ENCODE measurements around the gene CBFA2T3. TPM values are rescaled to one million over a fixed set of nuclear protein-coding genes. Genes with fewer than 3 reads are reported as not detected.

Gene CBFA2T3
- total RNA-seq, 2 donors from 2014 or later, result 3.2 to 4.4 TPM

GRCh38 chr16:88853325-88853941, 123.6 kb downstream of the CBFA2T3 start:
- H3K4me3 Mint-ChIP-seq, result no peak overlapping the region
- H3K4me1 Mint-ChIP-seq, result peaks cover 20% of the 10 kb centered on the region
- no peaks in the 10 kb centered on the region for H3K27me3 Mint-ChIP-seq
- DNase-seq (no peak), ATAC-seq (no peak)
- no peaks in the 10 kb centered on the region for H3K9me3 ChIP-seq (ENCODE audit: control insufficient read depth, low read length, poor library complexity, severe bottlenecking)
- H3K36me3 Mint-ChIP-seq (ENCODE audit: low read depth), result peaks cover 5% of the 10 kb centered on the region
- H3K27ac Mint-ChIP-seq, result peak overlapping the region; percentile 21

DNA sequence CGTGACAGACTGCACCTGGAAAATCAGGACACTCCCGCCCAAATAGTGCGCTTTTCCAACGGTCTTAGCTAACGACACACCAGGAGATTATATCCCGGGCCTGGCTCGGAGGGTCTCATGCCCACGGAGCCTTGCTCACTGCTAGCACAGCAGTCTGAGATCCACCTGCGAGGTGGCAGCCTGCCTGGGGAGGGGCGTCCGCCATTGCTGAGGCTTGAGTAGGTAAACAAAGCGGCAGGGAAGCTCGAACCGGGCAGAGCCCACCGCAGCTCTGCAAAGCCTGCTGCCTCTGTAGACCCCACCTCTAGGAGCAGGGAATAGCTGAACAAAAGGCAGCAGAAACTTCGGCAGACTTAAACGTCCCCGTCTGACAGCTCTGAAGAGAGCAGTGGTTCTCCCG, 125.4 kb downstream of the CBFA2T3 start:
- Mint-ChIP-seq H3K4me3 (no peak overlapping the region), H3K36me3 (ENCODE audit: low read depth) (no peaks in the 10 kb centered on the region), H3K27ac (peak overlapping the region; percentile 41), H3K4me1 (peaks cover 10% of the 10 kb centered on the region), H3K27me3 (no peaks in the 10 kb centered on the region)
- no peaks in the 10 kb centered on the region for H3K9me3 ChIP-seq (ENCODE audit: control insufficient read depth, low read length, poor library complexity, severe bottlenecking)
- ATAC-seq, result no peak
- DNase-seq, result no peak

GRCh38 chr16:88850531-88851199, 126.3 kb downstream of the CBFA2T3 start:
- H3K4me3 Mint-ChIP-seq, result no peak overlapping the region
- no peak overlapping the region for H3K27ac Mint-ChIP-seq
- H3K36me3 Mint-ChIP-seq (ENCODE audit: low read depth), result no peaks in the 10 kb centered on the region
- H3K4me1 Mint-ChIP-seq, result peaks cover 10% of the 10 kb centered on the region
- DNase-seq, result no peak
- no peak for ATAC-seq
- no peaks in the 10 kb centered on the region for H3K27me3 Mint-ChIP-seq
- H3K9me3 ChIP-seq (ENCODE audit: control insufficient read depth, low read length, poor library complexity, severe bottlenecking), result no peaks in the 10 kb centered on the region

DNA sequence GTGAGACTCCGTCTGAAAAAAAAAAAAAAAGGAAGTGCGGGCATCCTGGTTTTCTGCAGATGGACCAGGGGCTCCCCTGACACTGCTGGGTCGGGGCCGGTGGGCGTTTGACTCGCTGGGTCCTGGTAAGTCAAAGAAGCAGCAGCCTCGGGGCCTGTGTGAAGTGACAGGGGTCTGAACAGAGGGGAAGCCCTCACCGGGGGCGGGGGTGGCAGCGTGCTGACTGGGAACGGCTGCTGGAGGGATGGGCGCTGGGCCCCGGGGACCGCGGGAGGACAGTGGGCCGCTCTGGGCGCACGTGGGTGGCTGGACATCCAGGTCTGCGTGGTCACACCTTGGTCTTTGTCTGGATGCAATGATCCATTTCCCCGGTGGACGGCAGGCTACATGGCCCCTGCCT, 128.4 kb downstream of the CBFA2T3 start:
- H3K27ac Mint-ChIP-seq, result no peak overlapping the region
- no peak for ATAC-seq
- H3K9me3 ChIP-seq (ENCODE audit: control insufficient read depth, low read length, poor library complexity, severe bottlenecking), result no peaks in the 10 kb centered on the region
- H3K27me3 Mint-ChIP-seq, result no peaks in the 10 kb centered on the region
- no peak for DNase-seq
- H3K4me3 Mint-ChIP-seq, result no peak overlapping the region
- no peaks in the 10 kb centered on the region for H3K36me3 Mint-ChIP-seq (ENCODE audit: low read depth)
- H3K4me1 Mint-ChIP-seq, result peaks cover 4% of the 10 kb centered on the region

DNA sequence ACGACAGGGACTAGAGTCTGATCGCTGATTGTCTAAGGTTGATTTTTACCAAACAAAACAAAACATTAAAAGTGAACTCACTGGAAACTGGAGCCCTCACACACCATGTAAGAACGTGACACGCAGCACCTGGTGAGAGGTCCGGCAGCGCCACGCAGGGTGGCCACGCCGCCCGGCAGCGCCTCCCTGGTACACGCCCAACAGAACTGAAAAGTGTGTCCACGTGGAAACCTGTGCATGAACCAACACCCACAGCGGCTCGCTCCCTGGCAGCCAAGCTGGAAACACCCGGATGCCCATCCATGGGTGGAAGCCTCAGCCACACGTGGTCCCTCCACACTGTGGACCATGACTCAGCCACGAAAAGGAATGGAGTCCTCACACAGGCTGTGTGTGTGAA, 129.4 kb downstream of the CBFA2T3 start:
- DNase-seq, result no peak
- ATAC-seq, result no peak
- H3K4me1 Mint-ChIP-seq, result peaks cover 4% of the 10 kb centered on the region
- no peak overlapping the region for H3K4me3 Mint-ChIP-seq
- no peak overlapping the region for H3K27ac Mint-ChIP-seq
- H3K9me3 ChIP-seq (ENCODE audit: control insufficient read depth, low read length, poor library complexity, severe bottlenecking), result no peaks in the 10 kb centered on the region
- no peaks in the 10 kb centered on the region for H3K36me3 Mint-ChIP-seq (ENCODE audit: low read depth)
- no peaks in the 10 kb centered on the region for H3K27me3 Mint-ChIP-seq

DNA sequence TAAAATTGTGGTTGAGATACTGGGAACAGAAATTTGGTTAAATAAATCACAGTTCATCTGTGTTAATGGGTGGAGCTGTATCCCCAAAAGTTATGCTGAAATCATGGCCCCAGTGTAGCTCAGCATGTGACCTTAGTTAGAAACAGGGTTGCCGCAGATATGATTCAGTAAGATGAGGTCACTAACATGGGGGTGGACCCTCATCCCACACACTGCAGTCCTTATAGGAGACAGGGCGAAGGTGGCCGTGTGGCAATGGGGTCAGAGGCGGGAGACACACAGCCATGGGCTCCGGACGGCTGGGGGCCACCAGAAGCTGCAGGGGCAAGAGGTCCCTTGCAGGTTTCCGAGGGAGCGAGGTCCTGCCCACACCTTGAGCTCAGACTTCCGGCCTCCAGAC, 130.9 kb downstream of the CBFA2T3 start:
- H3K36me3 Mint-ChIP-seq (ENCODE audit: low read depth), result no peaks in the 10 kb centered on the region

GRCh38 chr16:88844419-88845036, 132.5 kb downstream of the CBFA2T3 start:
- no peaks in the 10 kb centered on the region for H3K9me3 ChIP-seq (ENCODE audit: control insufficient read depth, low read length, poor library complexity, severe bottlenecking)
- Mint-ChIP-seq H3K4me3 (no peak overlapping the region), H3K27me3 (no peaks in the 10 kb centered on the region), H3K27ac (no peak overlapping the region), H3K36me3 (ENCODE audit: low read depth) (no peaks in the 10 kb centered on the region), H3K4me1 (peaks cover 2% of the 10 kb centered on the region)
- ATAC-seq, result no peak
- DNase-seq, result no peak

More for the DNA sequence above, 130.9 kb downstream of the CBFA2T3 start:
- H3K27ac Mint-ChIP-seq, result no peak overlapping the region
- peaks cover 2% of the 10 kb centered on the region for H3K4me1 Mint-ChIP-seq
- no peaks in the 10 kb centered on the region for H3K27me3 Mint-ChIP-seq
- no peaks in the 10 kb centered on the region for H3K9me3 ChIP-seq (ENCODE audit: control insufficient read depth, low read length, poor library complexity, severe bottlenecking)
- H3K4me3 Mint-ChIP-seq, result no peak overlapping the region
- DNase-seq (no peak), ATAC-seq (no peak)

GRCh38 chr16:88843256-88843655, 133.8 kb downstream of the CBFA2T3 start:
- H3K9me3 ChIP-seq (ENCODE audit: control insufficient read depth, low read length, poor library complexity, severe bottlenecking), result no peaks in the 10 kb centered on the region
- ATAC-seq (no peak), DNase-seq (no peak)
- H3K27ac Mint-ChIP-seq, result no peak overlapping the region
- no peaks in the 10 kb centered on the region for H3K36me3 Mint-ChIP-seq (ENCODE audit: low read depth)
- peaks cover 2% of the 10 kb centered on the region for H3K4me1 Mint-ChIP-seq
- H3K27me3 Mint-ChIP-seq, result no peaks in the 10 kb centered on the region
- H3K4me3 Mint-ChIP-seq, result no peak overlapping the region

- no peak for DNase-seq
- H3K4me3 Mint-ChIP-seq, result no peak overlapping the region
- H3K27me3 Mint-ChIP-seq, result no peaks in the 10 kb centered on the region
- H3K36me3 Mint-ChIP-seq (ENCODE audit: low read depth), result no peaks in the 10 kb centered on the region
- peaks cover 2% of the 10 kb centered on the region for H3K4me1 Mint-ChIP-seq
- no peaks in the 10 kb centered on the region for H3K9me3 ChIP-seq (ENCODE audit: control insufficient read depth, low read length, poor library complexity, severe bottlenecking)
- no peak for ATAC-seq
- H3K27ac Mint-ChIP-seq, result no peak overlapping the region
These were observed 134.2 kb downstream of the CBFA2T3 start for GRCh38 chr16:88842806-88843205.

GRCh38 chr16:88842308-88842756, 134.7 kb downstream of the CBFA2T3 start:
- H3K9me3 ChIP-seq (ENCODE audit: control insufficient read depth, low read length, poor library complexity, severe bottlenecking), result no peaks in the 10 kb centered on the region
- H3K36me3 Mint-ChIP-seq (ENCODE audit: low read depth), result no peaks in the 10 kb centered on the region
- no peak overlapping the region for H3K27ac Mint-ChIP-seq
- DNase-seq (no peak), ATAC-seq (no peak)
- H3K4me3 Mint-ChIP-seq, result no peak overlapping the region
- H3K4me1 Mint-ChIP-seq, result peaks cover 2% of the 10 kb centered on the region
- H3K27me3 Mint-ChIP-seq, result no peaks in the 10 kb centered on the region

GRCh38 chr16:88841521-88842307, 135.3 kb downstream of the CBFA2T3 start:
- Mint-ChIP-seq H3K4me3 (no peak overlapping the region), H3K4me1 (peaks cover 2% of the 10 kb centered on the region), H3K27ac (no peak overlapping the region), H3K27me3 (no peaks in the 10 kb centered on the region), H3K36me3 (ENCODE audit: low read depth) (no peaks in the 10 kb centered on the region)
- H3K9me3 ChIP-seq (ENCODE audit: control insufficient read depth, low read length, poor library complexity, severe bottlenecking), result no peaks in the 10 kb centered on the region
- ATAC-seq (no peak), DNase-seq (no peak)

DNA sequence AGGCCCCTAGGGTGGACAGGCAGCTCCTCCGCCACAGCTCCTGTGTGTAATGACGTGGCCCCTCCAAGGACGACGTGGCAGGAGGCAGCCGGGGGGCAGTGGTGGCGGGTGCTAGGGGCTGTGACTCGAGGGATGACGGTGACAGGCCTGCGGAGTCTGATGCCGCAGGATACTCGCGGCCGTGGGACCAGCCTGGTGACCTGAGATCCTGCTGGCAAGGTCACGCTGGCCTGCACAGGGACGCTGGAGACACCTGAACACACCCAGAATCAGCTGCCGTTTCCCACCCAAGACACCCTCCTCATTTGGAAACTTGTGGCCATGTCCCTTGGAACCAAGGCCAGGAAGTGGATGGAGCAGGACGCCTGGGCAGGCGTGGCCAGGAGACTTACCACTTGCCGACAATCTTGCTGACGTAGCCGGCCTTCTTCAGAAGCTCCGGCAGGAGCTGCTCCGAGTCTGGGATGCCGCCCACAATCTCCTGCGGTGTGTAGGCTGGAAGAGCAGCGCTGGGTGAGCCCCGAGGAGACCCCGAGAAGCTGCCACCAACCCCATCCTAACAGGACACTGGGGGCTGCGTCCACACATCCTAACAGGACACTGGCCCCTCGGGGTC, 136.3 kb downstream of the CBFA2T3 start:
- DNase-seq (no peak), ATAC-seq (no peak)
- H3K4me1 Mint-ChIP-seq, result peaks cover 2% of the 10 kb centered on the region
- no peaks in the 10 kb centered on the region for H3K36me3 Mint-ChIP-seq (ENCODE audit: low read depth)
- no peak overlapping the region for H3K4me3 Mint-ChIP-seq
- H3K27me3 Mint-ChIP-seq, result no peaks in the 10 kb centered on the region
- no peak overlapping the region for H3K27ac Mint-ChIP-seq
- no peaks in the 10 kb centered on the region for H3K9me3 ChIP-seq (ENCODE audit: control insufficient read depth, low read length, poor library complexity, severe bottlenecking)

All from T-helper 17 cell (primary cell).